NB4 (cell line): ENCODE measurements around the gene ZNF865.
A peak's percentile ranks its signal among the peaks of the same experiment; 100 is the strongest.

ENCODE experiments used
- DNase-seq: peaks from one replicate; pipeline ENCODE4 v3.0.0; 2010; ENCODE audit warnings: low read depth
- H3K4me3 ChIP-seq: one replicate; pipeline ENCODE4 v1.5.1; 2011; ENCODE audit warnings: mild to moderate bottlenecking, low read depth, low read length, moderate library complexity
- CTCF ChIP-seq: IDR thresholded peaks from one replicate; pipeline ENCODE4 v1.5.1; 2012; ENCODE audit warnings: low read depth, low read length
- MAX ChIP-seq: IDR thresholded peaks from 2 replicates; pipeline ENCODE4 v1.6.1; 2011; ENCODE audit warnings: low read depth, low read length
- MYC ChIP-seq: IDR thresholded peaks from 2 replicates; pipeline ENCODE4 v1.6.1; 2011; ENCODE audit warnings: low read depth, low read length
- POLR2A ChIP-seq: IDR thresholded peaks from 2 replicates; pipeline ENCODE4 v1.6.1; 2011; ENCODE audit warnings: mild to moderate bottlenecking; ENCODE audit not compliant: insufficient read length; ENCODE audit errors: extremely low read depth

Gene ZNF865

GRCh38 chr19:55635334-55635717 is 29.9 kb downstream of the ZNF865 start:
- TF ChIP-seq MYC (no peak), CTCF (no peak), POLR2A (no peak), MAX (no peak)
- H3K4me3 ChIP-seq: peak overlapping the region; percentile 94
- DNase-seq: no peak

- TF ChIP-seq CTCF (no peak), POLR2A (no peak), MAX (no peak), MYC (no peak)
- DNase-seq: no peak
- H3K4me3 ChIP-seq: peak overlapping the region; percentile 94
Measured at GRCh38 chr19:55635856-55636440, 30.5 kb downstream of the ZNF865 start.

- no peak for TF ChIP-seq CTCF
- TF ChIP-seq MYC: no peak
- TF ChIP-seq MAX: no peak
- no peak for TF ChIP-seq POLR2A
- DNase-seq: no peak
- no peak overlapping the region for H3K4me3 ChIP-seq
Measured at GRCh38 chr19:55636723-55637122, 31.3 kb downstream of the ZNF865 start.

GRCh38 chr19:55637534-55637933 is 32.1 kb downstream of the ZNF865 start:
- TF ChIP-seq MYC (no peak), MAX (no peak), POLR2A (no peak), CTCF (no peak)
- no peak for DNase-seq
- H3K4me3 ChIP-seq: no peak overlapping the region

- peak; percentile 57 for TF ChIP-seq CTCF
- no peak for TF ChIP-seq POLR2A
- H3K4me3 ChIP-seq: no peak overlapping the region
- peak; percentile 70 for DNase-seq
Measured at GRCh38 chr19:55638864-55639359, 33.5 kb downstream of the ZNF865 start.

GRCh38 chr19:55640043-55640576 is 34.7 kb downstream of the ZNF865 start:
- DNase-seq: no peak
- TF ChIP-seq CTCF: no peak
- no peak for TF ChIP-seq MAX
- no peak for TF ChIP-seq POLR2A
- TF ChIP-seq MYC: no peak
- peak overlapping the region; percentile 42 for H3K4me3 ChIP-seq
